ENCODE results near the gene FAM83C.
"Not testable (repeated sequence)": the region's sequence is repeated elsewhere in the genome, so short reads cannot be mapped to it uniquely, and the experiment has no call there.

Gene FAM83C

GRCh38 chr20:35318502-35319157 is 26.4 kb upstream of the FAM83C start:
- no peak for DNase-seq

DNA sequence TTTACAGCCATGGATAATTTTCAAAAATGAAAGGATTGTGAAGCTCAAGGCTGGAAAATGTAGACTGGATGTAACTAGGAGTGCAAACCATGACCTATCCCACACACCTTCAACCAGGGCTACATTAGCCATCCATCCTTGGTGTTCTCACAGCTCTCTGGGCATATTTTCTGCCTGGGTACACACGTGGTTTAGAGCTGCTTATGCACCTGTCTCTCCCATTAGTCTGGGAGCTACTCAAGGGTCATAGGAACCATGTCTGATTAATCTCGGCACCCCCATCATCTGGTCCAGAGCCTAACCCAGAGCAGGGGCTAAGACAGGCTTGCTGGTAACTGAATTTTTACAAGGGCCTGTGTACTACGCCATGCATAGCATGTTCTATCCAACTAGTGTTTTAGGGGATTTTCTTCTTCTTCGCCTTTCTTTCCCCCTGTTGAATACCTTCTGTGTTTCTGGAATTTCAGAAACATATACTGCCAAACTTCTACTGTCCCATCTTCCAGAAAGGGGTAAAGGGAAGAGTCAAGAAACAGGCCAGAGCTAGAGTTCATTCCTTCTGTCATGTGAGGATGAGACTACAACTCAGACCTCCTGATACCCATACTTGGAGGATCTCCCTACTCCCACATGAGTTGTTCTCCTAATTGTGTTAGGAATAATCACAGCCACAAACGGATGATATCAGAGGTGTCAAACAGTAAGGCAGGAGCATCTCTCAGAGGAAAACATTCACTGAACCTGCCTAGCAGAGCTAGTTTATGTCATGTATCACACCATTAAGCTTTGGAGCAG is 25.4 kb upstream of the FAM83C start:
- peak; percentile 32 for DNase-seq

DNA sequence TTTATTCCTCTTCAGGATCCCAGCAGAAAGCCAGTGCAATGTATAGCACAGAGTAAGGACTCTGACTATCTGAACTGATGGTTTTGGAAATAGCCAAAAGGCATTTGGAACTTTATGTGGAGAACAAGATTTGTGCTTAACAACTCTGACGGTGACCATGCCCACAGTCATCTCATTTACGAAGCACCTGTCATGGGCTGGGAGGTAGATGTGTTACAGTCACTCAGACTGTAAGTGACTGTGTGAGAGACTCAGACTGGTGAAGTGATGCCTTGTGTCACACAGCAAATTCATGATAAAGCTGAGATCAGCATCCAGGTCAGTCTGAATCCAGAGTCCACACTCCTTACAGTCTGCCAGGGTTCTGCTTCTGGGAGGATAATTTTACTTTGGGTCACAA is 23.9 kb upstream of the FAM83C start:
- no peak for DNase-seq

GRCh38 chr20:35315632-35316020 is 23.4 kb upstream of the FAM83C start:
- not testable (repeated sequence) for DNase-seq

GRCh38 chr20:35314816-35315631 is 22.8 kb upstream of the FAM83C start:
- DNase-seq, result no peak

GRCh38 chr20:35312318-35312717 is 20.1 kb upstream of the FAM83C start:
- DNase-seq, result no peak

- no peak for DNase-seq
These were observed 19.6 kb upstream of the FAM83C start for GRCh38 chr20:35311822-35312221.

- DNase-seq, result no peak
These were observed 19.2 kb upstream of the FAM83C start for GRCh38 chr20:35311409-35311808.

- DNase-seq, result no peak
These were observed 15.7 kb upstream of the FAM83C start for GRCh38 chr20:35307666-35308653.

- peak; percentile 52 for DNase-seq
These were observed 14.8 kb upstream of the FAM83C start for GRCh38 chr20:35306931-35307517.

DNA sequence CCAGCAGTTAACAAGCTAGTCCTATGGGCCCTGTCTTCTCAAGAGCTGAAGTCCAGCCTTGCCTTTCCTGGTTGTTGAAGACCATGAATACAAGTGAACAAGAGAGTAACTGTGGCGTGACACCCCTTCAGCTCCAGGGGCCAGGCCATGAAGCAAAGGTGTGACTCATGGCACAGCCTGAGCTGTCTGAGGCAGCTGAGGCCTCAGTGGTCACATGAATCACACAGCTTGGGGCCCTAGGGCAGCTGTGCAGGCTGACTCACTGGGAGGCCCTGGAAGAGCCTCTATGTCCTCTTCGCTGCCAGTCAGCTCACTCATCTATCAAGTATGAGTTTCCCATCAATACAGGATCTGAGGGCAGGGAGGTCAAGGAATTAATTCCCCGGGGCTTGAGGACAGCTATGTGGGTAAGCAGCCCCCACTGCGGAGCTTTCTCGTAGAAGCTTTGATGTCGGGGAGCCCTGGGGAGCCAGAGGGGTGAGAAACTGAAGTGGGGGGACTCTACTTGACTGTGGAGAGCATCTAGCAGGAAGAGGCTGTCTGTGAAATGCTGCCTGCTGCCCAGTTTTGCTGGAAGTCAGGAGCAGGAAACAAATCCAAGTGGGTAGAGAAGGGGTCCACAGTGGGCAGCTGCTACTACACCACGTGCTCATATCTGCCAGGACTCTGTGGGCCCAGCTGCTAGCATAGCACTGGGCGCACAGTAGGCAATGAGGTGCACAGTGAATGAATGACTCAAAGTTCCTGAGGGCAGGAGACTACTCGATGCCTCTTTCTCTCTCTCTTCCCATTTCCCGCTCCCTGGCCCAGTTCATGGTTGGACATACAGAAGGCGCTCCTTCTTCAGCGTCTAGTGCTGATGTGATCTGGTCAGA is 13.7 kb upstream of the FAM83C start:
- peak; percentile 87 for DNase-seq

- no peak for DNase-seq
These were observed 12.7 kb upstream of the FAM83C start for GRCh38 chr20:35304956-35305355.

DNA sequence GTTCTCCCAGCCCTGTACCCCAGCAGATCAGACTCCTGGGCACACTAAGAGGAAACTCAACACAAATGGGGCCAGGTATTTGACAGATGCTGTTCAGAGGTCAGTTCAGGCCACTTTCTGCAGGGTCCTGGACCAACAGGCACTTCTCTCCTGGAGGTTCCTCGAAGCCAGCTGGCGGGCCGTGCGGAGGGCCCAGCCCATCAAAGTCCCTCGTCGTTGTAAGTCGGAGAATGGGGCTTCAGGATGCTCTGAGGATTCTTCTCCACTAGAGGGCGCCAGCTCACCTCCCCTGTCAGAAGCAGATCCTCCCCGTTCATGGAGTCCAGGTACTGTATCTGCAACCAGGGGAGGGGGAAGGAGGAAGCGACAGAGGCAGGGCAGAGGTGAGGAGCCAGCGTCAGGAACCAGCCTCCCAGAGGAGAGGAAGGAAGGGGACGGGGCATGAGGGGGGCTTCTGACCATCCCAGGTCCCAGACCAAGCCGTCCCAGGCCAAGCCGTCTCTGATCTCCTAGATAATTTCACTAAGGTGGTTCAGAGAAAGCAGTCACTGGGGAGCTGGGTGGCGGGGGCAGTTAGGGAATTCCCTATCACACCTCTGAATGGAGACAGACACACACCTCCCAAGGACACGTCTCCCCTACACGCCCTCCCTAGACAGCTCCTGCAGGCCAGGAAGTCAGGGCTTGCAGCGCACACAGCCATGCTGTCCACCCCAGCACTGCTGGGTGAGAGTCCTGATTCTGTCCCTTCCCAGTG is 11.7 kb upstream of the FAM83C start:
- peak; percentile 80 for DNase-seq

DNA sequence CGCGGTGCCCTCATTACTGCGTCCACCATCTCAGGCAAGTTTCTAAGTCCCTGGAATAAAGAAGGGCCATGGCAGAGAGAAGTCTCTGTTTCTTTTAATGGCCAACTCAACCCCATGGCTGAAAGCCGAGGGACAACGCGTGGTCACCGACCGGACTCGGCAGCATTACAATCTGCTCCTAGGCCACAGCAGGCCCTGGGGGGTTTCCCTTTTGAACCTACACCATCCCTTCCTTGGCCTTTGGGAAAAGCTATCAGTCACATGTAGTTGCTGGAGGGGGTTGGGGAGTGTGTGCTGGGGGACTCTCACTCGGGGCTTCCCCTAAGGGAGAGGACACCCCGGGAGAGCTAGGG is 11.1 kb upstream of the FAM83C start:
- no peak for DNase-seq

GRCh38 chr20:35302421-35303335 is 10.5 kb upstream of the FAM83C start:
- no peak for DNase-seq

DNA sequence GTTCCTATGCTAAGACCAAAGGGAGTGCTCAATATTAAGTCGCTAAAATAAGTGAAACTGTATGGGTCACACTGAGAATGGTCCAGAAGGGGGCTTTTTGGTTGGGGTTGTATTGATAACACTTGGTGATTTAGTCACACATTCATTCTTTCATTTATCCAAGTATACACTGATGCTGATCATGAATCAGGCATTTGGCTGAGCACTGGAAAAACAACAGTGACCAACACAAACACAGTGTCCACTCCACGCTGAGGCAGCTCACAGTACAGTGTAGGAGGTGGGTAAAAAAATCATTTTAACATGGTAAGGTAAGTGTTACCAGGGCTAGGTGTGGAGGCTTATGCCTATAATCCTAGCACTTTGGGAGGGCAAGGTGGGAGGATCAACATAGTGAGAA is 9.2 kb upstream of the FAM83C start:
- DNase-seq, result no peak

DNA sequence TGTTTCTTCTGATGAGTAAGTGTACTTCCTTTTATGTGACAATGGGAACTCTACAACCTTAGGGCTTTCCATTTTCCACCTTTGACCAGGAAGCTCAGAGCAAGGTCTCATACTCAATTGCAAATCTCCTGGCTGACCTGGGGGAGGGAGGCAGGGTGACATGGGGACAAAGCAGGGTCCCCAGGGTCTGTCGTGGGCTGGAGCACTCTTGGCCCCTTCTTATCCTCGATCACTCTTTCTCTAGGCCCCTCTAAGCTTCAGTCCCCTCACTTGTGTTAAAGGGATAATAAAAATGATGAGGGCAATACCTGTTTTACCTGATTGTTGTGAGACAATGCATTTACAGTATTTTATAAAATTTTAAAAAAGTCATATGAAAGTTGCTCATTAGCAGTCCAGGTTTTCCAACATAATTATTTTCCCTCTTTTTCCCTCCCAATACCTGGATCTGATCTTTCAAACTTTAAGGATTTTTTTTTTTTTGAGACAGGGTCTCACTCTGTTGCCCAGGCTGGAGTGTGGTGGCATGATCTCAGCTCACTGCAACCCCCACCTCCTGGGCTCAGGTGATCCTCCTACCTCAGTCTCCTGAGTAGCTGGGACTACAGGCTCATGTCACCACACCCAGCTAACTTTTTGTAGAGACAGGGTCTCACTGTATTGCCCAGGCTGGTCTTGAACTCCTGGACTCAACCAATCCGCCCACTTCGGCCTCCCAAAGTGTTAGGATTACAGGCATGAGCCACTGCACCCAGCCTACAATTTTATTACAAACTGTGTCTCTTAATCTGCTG is 8.4 kb upstream of the FAM83C start:
- DNase-seq, result no peak

DNA sequence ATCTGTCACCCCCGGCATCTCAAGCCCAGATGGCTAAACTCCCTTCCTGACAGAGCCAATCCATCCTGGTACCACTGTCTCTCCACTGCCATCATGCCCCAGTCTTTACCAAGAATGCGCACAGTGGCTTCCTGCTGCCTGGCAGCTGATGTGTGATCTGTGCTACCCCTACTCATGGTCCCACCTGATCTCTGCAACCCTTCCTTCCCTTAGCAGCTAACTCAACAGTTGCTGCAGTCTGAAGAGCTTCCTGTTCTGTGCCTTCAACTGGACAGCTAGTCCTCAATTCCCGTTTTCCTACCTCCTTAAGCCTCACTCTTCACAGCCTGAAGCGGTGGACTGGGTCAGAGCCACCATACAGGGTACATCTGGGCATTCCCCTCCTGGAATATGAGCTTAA is 7.6 kb upstream of the FAM83C start:
- DNase-seq, result no peak
